HuH-7.5 (cell line): ENCODE data around the gene ARMS2.

Source experiments
- DNase-seq: peaks from one replicate; pipeline ENCODE4 v3.0.0; 2011; ENCODE audit warnings: low spot score

ARMS2 gene, protein sequence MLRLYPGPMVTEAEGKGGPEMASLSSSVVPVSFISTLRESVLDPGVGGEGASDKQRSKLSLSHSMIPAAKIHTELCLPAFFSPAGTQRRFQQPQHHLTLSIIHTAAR

DNA sequence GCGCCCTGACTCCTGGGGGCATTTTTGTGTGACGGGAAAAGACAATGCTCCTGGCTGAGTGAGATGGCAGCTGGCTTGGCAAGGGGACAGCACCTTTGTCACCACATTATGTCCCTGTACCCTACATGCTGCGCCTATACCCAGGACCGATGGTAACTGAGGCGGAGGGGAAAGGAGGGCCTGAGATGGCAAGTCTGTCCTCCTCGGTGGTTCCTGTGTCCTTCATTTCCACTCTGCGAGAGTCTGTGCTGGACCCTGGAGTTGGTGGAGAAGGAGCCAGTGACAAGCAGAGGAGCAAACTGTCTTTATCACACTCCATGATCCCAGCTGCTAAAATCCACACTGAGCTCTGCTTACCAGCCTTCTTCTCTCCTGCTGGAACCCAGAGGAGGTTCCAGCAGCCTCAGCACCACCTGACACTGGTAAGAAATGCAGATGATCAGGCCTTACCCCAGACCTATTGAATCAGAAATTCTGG, at the start of gene ARMS2:
ARMS2 (plus strand) TSS at position 51 of the 478 bp plus-strand sequence; CDS start at position 126, 75 bp downstream.
- DNase-seq, result no peak

DNA sequence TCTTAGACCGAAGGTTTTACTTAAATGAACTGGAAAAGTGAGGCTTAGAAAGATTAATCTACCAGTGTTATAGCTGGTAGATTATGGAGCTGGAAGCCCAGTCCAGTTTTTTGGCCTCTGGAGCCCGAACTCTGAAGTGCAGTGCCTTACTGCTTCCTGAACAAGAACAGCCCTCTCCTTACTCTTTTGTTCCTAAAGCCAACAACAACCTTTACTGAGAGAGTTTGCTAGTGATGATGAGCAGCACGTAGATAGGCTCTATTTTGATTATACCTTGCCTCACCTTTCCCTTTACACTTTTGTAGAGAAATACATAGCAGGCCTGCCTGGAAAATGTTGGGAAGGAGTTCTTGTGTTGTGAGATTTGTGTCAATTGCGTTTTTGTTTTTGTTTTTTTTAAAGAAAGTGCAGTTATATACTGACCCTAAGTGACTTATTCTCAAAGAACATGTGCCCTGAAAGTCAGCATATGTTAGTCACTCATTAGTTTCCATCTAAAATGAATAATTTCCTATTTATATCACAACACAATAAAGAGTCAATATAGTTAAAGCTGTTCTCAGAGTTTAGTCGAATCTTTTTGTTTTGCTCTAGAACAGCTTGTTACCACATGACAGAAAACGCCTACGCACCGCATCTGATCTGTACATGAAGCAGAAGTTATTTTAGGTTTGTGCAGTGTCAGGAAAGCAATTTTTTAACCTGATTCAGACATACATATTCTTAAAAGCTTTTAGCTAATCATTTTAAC, 46.9 kb upstream of the ARMS2 start:
- DNase-seq, result no peak

DNA sequence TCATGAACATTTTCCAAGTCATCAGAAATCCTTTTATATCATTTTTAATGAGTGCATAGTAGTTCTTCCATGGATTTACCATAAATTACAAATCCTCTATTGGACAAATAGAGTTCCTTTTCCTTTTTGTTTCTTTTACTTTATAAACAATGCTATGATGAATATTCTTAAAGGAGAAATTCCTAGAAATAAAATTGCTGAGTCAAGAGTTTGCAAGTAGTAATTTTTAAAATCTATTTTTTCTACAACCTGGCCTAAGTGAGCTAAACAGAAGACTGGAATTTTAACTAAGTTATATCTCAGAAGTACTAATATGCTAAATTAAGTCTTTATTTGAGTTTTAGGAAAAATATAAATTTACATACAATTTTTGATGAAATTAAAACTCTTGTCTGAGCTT, 41.1 kb upstream of the ARMS2 start:
- no peak for DNase-seq

DNA sequence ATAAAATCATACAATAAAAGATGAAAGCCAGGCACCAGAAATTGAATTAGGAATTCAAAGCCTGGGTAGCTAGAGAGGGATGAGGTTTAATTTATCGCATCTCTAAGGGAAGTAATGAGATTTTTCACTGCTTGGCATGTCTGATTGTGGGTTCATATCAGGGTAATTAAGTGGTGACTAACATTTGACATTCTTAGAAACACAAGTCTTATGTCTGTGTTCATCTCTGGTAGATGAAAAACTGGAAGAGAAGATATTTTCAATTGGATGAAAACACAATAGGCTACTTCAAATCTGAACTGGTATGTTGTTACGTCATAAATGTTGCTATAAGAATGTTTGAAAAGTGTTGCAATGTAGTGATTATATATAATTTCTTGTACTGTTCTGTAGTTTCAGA, 36.8 kb upstream of the ARMS2 start:
- no peak for DNase-seq

DNA sequence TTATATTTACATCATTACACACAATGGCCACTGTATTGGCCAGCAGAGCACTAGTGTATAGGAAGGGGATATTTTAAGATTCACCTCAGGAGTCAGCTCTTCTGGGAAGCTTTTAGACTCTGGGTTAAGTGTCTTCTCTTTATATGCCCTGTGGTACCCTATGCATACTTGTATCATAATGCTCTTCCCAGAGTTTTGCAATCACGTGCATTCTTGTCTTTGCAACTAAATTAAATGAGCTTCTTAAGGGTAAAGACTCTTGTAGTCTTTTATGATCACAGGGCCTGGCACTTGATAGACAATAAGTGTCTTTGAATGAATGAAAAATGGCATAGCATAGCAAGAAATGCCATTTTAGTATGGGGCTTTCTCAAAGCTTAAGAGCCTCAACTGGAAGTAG, 35.4 kb upstream of the ARMS2 start:
- DNase-seq, result no peak

DNA sequence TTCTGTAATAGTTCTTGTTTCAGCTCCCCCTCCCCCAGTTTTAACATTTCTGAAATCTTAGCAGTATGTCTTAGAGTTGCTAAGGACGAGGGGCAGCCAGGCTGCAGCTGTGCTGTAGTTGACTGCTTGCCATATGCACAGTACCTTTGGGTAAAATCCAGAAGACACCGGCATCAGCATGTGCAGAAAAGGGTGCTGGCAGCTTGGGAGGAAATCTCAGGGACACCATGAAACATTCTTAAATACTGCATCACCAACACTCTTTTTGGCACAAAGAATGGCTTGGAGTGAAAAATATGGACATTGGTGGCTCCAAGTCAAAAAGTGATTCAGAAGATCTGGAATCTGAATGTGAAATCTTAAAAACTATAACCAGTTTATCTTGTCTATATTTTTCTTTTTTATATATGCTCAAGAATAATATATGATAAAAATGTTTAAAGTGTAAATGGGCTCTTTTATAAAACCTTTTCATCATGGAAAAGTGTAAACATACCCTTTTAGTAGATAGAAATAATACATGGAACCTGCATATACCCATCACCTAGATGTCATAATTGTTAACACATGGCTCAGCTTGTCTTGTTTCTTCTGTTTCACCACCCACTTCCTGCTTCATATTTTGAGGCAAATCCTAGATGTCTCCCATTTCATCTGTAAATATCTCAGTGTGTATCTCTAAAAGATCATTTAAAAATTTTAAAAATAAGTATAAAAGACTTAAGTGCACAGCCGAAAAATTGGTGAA, 34.4 kb upstream of the ARMS2 start:
- DNase-seq, result no peak

DNA sequence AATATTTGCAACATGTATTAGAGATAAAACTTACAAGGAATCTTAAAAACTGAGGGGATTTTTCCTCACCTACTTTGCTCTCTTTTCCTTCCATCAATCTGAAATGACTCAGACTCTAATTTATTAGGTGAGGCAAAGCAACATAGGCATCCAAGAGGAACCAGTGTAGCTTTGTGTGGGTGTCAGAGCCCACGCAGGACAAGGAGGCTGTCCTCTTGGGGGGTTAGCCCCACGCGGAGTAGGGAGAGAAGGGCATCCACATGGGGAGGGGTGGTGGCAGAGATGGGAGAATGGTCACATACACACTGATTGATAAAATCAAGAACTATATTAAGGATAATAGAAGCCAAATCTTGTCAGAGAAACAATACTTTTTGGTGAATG, 33.8 kb upstream of the ARMS2 start:
- DNase-seq, result no peak

DNA sequence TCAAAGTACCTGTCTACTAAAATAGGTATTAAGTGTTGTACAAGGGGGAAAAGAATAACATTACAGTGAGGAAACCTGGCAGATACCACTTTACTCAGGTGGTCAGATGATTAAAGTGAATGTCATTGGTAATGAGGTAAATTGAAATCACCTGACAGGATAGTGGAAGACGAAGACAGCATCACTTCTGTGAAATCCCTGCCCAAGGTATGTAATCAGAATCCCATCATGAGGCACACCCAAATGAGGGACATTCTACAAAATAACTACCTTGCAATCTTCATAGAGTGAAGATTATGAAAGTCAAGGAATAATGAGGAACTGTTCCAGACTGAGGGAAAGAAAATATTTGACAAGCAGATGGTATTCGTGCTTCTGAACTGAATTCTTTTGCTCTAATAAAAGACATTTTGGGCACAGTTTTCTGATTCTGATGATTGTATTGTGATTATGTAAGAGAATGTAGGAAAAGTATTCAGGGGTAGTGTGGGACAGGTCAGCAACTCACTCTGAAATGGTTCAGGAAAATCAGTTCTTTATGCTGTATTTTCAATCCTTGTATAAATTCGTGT, 33.3 kb upstream of the ARMS2 start:
- DNase-seq, result no peak

DNA sequence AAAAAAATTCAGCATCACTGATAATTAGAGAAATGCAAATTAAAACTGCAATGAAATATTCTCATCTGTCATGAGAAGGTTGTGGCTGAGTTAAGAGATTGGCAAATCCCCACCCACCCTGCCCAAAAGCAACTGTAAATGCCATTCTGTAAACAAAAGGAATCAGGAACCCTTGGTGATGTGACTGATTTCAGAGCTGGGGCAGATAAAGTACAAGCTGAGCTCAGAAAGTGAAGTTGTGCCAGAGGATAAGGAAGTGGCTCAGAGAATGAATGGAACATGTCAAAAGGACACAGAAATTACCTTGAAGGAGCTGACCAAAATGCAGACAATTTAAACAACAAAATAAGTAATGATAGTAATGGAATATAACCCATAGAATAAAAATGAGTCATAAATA, 32.7 kb upstream of the ARMS2 start:
- no peak for DNase-seq

DNA sequence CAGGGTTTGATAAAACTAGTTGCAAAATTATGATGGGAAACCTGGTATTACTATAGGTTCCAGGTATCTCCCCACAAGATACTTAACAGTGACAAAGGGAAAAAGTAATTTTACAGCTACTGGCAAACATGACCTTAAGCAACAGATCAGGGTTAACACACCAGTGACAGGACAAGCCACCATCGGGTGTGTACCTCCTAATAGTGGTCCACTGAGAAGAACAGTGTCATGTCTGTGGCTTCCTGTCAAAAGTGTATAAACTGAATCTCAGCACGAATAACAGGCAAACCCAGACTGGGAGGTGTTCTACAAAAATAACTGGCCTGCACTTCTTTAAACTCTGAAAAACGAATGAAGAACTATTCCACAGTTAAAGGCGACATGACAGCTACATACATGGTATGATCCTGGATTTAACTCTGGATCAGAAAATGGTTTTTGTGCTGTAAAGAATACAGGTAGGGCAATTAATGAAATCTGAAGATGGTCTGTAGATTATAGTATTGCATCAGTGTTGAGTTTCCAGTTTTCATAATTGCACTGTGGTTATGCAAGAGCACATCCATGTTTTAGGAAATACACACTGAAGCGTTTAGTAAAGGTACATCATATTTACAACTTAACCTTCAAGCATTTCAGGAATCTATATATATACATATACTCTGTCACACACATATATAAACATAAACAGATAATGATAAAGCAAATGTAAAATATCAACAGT, 32.0 kb upstream of the ARMS2 start:
- no peak for DNase-seq

DNA sequence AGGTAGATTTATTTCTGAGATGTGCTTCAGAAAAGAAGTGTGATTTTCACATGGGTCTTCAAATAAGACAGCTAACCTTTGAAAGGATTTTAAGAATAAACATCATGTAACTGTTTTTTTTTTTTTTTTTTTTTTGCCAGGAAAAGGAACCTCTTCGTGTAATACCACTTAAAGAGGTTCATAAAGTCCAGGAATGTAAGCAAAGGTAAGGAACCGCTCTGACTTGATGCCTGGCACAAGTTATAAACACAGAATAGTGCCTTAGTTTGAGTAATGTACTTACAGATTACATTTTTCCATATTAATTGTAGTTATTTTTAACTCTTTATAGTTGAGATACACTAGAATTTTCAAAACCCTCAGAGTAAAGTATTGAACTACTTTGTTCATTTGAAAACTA, 30.4 kb upstream of the ARMS2 start:
- no peak for DNase-seq

DNA sequence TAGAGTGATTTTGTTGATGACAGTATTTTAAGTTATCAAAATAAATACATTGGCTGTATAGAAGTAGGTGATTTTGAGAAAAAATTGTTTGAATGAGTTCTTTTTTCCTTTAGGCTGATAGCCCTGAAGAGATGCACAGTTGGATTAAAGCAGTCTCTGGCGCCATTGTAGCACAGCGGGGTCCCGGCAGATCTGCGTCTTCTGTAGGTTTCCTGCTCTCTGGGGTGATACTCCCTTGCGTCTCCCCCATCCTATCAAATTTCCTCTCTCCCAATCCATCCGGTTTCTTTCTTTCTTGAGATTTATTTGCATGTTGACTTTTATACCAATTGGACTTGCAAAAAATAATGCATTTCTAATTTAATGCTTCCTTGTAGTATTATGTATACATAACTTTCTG, 27.6 kb upstream of the ARMS2 start:
- no peak for DNase-seq

DNA sequence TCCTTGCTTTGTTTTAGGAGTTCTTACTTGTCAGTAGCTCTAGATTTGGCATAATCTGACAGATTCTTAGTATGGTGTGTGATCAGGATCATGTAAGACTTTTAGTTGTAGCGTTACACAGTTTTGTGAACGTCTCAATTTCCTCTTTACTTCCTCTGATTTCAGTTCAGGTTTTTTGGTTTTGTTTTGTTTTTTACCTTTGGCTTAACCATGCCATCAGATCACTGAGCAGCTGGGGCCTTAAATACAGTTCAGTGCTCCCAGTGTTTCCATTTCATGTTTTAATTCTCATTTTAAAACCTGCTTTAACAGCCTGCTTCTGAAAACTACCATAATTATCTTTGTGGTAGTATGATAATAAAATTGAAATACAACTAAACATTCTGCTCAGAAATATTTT, 27.2 kb upstream of the ARMS2 start:
- DNase-seq, result no peak

DNA sequence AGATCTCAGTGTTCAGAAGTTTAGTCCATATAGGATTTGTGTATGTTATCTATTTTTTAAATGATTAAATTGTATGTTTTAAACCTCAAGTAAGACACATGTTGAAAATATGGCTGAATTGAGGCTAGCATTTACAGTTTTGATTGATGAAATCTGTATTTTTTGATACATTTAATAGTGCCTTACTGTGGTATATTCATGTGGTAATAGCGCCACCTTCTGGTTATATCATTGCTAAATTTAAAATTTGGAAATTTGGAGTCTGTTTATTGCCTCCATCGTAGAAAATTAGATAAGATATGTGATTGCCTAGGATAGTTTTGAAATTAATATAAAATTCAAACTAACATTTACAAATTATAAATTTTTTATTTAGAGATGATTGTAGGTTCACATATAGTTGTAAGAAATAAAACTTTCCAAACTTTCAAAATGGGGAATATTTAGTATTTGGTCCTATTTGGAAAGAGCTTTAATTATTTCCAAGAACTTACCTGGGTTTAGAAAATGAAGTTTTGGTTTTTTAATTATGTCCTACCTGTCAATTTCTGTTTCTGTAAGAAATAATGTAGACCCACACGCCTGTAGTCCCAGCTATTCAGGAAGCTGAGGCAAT, 19.1 kb upstream of the ARMS2 start:
- DNase-seq, result no peak

DNA sequence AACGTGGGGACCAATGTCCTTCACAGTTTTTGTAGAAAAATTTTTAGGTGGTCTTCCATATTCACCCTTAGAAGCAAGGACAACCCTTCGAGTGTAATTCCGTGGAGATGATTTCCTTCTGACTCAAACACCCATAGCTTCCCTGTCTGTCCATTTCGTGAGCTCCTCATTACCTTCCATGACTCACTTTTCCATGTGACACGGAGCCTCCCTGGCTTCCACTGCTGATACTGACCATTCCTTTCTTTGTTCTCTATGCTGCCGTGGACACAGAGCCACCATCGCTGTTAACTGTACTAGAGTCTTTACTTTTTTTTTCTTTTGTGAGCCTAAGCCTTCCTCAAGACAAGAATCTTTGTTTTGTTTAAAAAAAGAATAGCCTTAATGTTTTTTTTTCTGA, 12.5 kb upstream of the ARMS2 start:
- DNase-seq, result no peak

DNA sequence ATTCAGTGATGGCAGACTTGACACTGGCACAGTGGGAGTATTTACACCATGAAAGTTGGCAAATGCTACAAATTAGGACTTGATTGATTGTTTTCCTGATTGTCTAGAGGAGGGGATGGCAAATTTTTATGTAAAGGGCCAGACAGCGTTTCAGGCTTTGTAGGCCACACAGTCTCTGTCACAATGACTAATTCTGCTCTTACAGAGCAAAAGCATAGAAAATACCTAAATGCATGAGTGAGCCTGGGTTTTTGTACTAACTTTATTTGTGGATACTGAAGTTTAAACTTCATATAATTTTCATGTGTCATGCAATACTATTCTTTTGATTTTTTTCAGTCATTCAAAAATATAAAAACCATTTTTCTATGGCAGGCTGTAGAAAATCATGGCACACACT, 9.0 kb upstream of the ARMS2 start:
- DNase-seq, result no peak

DNA sequence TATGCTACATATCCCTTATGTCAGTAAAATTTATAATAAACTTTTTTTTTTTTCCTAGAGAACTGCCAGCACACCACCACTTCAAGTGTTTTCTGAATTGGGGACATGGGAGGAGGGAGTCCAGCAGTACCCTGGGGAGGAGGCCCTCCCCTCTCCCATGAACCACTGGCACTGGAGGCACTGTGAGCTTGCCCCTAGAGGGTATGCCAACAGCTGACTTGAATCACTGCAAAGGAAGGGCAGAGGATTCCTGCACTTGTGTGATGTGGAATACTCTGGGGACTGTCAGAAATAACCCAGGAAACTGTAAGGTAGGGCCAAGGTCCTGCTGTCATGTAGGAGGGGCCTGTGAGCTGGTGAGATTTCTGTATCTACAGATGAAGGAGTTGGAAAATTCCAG, 8.5 kb upstream of the ARMS2 start:
- DNase-seq, result no peak

DNA sequence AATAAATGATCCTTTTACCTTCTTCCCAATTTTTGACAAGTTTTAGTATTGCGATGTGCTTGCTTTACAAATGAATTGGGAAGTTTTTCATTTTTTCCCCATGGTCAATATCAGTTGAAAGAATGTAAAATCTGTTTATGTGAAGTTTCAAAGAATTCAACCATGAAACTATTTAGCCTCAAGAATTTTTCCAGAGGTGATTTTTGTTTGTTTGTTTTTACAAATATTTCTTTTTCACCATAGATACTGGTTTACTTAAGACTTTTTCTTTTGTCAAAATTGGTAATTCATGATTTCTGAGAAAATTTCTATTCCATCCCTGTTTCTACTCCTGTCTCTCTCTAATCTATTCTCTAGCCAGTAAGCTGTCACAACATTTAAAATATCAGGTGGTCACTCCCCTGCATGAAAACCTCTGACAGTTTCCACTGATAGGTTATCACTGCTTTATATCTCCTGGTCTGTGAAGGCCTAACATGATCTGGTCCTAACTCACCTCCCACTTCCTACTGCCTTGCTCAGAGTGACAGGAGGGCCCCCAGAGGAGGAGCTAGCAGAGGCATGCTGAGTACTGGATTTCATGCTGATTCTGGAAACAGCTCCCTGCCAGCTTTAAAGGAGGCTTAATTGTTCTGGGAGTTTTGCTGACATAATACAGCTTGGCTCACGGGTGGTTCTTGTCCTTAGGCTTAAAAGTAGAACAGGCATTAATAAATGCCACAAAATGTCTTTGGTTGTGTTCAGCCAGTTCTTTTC, 7.6 kb upstream of the ARMS2 start:
- no peak for DNase-seq

DNA sequence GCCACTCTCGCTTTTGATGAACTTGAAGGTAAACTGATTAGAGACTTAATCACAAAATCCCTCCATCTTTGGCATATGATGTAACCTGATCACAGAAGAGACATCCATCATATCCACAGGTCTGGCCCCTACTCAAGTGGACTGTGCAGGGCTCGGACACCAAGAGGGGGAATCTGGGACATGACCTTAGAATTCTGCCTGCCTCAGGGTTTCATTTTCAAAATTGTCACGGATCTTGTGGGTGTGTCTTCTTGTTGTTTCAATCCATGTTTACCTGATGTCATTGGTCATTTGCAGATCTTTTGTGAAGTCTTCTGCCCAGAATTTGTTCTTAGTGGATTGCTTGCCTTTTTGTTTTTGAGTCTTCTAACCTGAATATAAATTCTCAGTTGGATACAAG, 5.9 kb upstream of the ARMS2 start:
- DNase-seq, result no peak

DNA sequence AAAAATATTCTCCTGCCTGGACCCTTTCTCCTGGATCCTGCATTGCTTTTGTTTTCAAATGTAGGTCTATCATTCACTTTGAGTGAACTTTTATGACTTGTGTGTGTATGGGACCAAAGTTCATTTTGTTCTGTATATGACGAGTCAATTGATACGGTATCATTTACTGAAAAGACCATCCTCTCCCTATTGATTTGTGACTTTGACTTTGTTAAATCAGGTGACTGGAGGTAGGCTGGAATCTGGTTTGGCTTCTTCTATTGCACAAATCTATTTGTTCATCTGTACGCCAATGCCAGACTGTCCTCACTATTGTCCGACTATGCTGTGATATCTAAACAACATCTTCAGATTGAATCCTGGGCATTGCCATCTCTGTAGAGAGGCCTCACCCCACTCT, 5.3 kb upstream of the ARMS2 start:
- no peak for DNase-seq

DNA sequence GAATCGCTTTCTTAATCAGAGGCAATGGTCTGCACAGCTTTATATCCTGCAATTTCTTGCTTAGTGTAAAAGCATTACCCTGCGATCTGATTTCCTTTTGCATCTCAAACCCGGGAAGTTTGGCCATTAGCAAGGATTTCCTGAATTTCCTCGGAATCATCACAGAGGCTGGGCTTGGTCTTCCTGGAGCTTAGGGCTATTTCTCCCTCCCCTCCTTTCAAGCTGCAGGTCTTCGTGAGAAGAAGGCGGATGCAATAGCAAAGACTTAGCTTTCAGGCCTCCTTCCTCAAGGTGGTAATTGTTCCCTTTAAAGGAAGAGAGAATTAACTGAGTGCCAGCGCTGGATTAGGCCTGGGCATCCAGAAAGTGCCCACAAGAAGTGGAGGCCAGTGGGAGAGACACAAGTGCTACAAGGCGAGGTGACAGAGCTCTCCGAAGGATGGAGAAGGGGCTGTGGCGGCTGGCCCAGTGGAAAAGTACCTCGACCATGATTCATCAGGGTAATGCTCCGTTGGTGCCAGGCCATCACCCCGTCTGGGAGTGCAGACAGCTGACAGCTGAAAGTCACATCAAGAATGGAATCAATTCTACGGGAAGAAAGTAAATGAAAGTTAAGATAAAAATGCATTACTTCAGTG, 4.0 kb upstream of the ARMS2 start:
- DNase-seq, result no peak
